SK-N-SH treated with all-trans-retinoic acid at 6 μM for 48 hours (cell line): Measurements from ENCODE around the gene CPNE5.

Experiments used
- BACH2 ChIP-seq: fragments of 250-450 bp; sonication (Bioruptor Pico); IDR thresholded peaks from 2 replicates; pipeline ENCODE4 v1.9.0; 2021; ENCODE audit warnings: mild to moderate bottlenecking, borderline replicate concordance
- TF ChIP-seq, protein P1 (sequence below): fragments of 250-450 bp; sonication (Bioruptor Pico); IDR thresholded peaks from 2 replicates; pipeline ENCODE4 v1.5.0; 2020; ENCODE audit warnings: mild to moderate bottlenecking, moderate library complexity

DNA sequence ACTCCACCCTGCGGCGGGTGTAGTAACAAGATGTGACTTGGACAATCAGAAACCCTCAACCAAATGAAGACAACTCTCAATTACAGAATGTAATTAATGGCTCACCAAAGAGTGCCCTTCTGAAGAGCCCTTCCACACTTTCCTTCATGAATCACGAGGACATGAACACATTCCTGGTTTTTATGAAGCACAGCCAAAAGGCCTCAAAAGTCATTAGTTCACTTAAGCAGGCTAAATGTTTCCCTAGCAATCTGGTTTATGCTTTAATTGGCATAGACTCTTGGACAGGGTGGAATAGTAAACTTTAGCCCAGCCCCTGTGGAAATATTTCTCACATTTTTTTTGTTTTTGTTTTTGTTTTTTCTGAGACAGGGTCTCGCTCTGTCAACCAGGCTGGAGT is 20.5 kb downstream of the CPNE5 start:
- no peak for TF ChIP-seq BACH2 (CRISPR knock-in tag)
- TF ChIP-seq, protein P1, sequence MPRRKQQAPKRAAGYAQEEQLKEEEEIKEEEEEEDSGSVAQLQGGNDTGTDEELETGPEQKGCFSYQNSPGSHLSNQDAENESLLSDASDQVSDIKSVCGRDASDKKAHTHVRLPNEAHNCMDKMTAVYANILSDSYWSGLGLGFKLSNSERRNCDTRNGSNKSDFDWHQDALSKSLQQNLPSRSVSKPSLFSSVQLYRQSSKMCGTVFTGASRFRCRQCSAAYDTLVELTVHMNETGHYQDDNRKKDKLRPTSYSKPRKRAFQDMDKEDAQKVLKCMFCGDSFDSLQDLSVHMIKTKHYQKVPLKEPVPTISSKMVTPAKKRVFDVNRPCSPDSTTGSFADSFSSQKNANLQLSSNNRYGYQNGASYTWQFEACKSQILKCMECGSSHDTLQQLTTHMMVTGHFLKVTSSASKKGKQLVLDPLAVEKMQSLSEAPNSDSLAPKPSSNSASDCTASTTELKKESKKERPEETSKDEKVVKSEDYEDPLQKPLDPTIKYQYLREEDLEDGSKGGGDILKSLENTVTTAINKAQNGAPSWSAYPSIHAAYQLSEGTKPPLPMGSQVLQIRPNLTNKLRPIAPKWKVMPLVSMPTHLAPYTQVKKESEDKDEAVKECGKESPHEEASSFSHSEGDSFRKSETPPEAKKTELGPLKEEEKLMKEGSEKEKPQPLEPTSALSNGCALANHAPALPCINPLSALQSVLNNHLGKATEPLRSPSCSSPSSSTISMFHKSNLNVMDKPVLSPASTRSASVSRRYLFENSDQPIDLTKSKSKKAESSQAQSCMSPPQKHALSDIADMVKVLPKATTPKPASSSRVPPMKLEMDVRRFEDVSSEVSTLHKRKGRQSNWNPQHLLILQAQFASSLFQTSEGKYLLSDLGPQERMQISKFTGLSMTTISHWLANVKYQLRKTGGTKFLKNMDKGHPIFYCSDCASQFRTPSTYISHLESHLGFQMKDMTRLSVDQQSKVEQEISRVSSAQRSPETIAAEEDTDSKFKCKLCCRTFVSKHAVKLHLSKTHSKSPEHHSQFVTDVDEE (CRISPR knock-in tag), result no peak
